ENCODE measurements around the gene RPL36.

Gene RPL36

DNA sequence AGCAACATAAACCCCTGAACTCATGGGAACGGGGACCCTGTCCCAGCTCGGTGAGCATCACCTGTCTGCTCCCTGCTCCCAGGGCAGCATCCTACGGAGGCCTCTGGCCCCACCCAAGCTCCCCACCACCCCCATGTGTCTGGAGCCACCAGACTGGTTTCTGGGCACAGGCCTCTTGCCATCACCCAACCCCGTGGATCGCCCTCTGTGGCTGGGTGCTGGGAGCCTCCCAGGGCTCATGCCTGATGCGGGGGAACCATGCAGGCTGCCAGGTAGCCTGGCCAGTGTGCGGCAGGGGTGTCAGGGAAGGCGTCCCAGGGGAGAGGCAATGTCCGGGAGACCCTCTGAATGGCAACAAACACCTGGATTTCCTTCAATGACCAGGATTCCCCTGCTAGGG lies 12.5 kb upstream of the RPL36 start:
- in situ Hi-C loops (cut with HindIII; ENCODE audit: low pct_unique_long_range_greater_than_20kb, low sequenced_read_pairs) = no loop called here
- no peak for TF ChIP-seq JUND (IDR thresholded peaks at IDR 0.05; ENCODE audit: low read depth)
- DNase-seq (ENCODE audit: low read depth in 1 of 2, low spot score in 1 of 2) = no peak

DNA sequence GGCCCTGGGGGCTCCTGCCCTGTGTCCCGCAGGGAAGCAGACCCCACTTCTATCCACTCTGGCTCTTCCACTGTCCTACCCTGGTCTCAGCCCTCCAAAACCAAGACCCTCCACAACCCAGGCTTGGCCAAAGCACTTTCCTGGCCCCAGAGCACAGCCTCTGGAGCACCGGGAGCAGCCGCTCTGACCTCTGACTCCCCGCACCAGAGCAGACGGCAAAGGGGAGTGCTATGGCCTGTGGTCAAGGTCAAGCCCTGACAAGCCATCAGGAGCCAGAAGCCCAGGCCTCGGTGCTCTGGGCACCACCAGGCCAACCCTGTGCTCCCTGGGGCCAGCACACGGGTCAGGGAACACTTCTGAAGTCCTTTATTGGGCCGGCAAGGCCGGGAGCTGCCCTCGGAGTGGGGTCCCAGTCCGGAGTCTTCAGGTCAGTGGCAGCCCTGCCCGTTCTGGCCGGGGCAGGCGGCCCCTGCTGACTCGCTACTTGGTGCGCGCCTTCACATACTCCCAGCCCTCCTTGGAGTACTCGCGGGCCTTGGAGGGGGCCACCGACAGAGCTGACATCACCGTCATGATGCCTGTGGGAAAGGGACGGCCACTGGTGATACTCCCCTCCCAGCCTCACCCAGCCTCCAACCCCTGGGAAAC lies 11.9 kb upstream of the RPL36 start:
- no peak for TF ChIP-seq JUND (IDR thresholded peaks at IDR 0.05; ENCODE audit: low read depth)
- in situ Hi-C loops (cut with HindIII; ENCODE audit: low pct_unique_long_range_greater_than_20kb, low sequenced_read_pairs) = no loop called here
- DNase-seq (ENCODE audit: low read depth in 1 of 2, low spot score in 1 of 2) = no peak

DNA sequence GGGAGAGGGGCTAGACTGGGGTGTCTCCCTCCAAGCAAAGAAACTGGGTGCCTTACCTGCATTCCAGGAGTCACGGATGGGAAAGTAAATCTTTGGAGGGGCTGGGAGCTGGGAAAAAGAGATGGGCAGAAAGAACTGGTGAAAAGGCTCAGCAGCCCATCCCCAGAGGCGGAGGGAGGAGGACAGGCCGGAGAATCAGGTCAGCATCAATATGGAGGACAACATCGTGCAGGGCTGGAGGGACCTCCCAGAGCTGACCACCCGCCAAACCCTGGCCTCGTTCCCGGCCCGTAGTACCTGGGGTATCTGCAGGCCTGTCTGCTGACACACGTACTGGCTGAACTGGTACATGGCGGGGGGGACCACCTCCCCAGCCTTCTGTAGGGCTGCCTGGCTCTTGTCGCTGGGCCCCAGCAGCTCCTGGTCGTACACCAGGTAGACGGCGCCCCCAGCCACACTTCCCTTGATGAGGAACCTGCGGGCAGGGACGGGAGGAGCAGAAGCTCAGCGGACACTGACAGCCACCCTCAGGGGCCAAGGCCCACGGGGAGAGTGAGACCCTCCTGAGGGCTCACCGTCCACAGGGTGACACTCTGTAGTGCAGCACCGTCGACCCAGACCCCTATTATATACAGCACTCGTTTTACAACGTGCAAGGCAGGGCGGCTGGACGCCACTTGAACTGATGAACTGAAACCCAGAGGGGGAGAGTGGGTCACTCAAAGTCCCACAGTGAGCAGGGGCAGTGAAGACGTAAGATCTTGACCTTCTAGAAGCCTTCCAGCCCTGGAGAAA lies 10.6 kb upstream of the RPL36 start:
- in situ Hi-C loops (cut with HindIII; ENCODE audit: low pct_unique_long_range_greater_than_20kb, low sequenced_read_pairs) = no loop called here
- no peak for DNase-seq (ENCODE audit: low read depth in 1 of 2, low spot score in 1 of 2)
- TF ChIP-seq JUND (IDR thresholded peaks at IDR 0.05; ENCODE audit: low read depth) = no peak

DNA sequence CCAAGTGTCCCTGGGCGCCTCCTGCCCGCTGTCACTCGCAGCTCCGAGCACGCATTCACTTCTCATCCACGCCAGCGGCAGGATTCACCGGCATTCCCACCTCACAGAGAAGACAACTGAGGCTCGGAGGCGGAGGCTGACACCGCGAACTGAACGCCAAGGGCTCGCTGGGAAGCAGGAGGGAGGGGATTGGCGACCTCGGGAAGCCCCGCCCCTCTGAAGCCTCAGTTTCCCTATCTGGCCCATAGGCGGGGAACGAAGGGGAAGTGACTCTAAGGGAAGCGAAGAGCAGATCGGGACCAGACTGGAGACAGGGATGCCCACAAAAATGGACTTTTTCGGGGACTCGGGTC lies 10.0 kb upstream of the RPL36 start:
- in situ Hi-C loops (cut with HindIII; ENCODE audit: low pct_unique_long_range_greater_than_20kb, low sequenced_read_pairs) = no loop called here
- no peak for DNase-seq (ENCODE audit: low read depth in 1 of 2, low spot score in 1 of 2)
- TF ChIP-seq JUND (IDR thresholded peaks at IDR 0.05; ENCODE audit: low read depth) = no peak

DNA sequence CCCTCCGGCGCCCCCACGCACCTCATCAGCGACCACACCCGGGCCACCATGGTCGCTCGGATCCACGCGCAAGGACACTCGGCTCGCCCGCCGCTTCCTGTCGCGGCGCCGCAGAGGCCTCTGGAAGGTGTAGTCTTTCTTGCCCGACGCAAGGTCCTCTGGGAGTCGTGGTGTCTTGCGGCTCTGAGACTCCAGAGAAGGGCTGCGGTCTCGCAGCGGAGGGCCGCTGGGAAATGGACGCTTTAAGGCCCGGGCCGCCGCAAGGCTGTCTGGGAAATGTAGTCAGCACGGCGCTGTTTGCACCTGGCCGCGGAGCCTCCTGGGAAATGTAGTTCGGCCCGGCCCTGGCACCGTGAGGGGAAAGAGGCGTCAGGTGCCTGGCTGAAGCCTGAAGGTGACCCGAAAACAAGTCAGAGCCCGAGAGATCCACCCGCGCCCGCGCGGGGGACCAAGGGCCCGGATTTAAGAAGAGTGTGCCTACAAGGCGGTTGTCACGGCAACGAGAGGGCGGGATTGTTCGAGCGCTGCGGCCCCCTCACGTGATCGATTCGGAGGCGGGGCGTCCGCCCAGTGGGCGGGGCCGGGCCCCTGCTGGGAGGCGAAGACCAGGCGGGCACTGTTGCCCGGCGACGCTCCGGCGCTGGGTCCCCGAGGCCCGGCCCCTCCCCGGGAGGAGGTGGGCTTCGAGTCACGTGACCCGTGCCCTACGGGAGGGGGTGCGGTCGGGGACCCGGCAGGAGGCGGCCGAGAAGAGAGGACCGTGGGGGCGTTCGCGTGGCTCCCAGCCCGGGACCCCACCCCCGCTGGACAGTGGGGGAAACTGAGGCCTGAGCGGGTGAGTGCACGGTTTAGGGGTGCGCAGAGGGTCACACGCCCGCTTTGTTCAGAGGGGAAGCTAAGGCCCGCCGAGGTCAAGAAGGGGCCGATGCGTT lies 9.4 kb upstream of the RPL36 start, which contains the start of the genes HSD11B1L and MICOS13:
HSD11B1L (plus strand) TSS at position 591 of the 932 bp plus-strand sequence. CDS start 3,806 bp downstream, outside the sequence.
MICOS13 (minus strand) TSS at position 80 of the 932 bp plus-strand sequence; CDS start at position 50, 30 bp downstream.
- no peak for TF ChIP-seq JUND (IDR thresholded peaks at IDR 0.05; ENCODE audit: low read depth)
- peak; percentile 82 to 98 for DNase-seq (ENCODE audit: low read depth in 1 of 2, low spot score in 1 of 2)
- in situ Hi-C loops (cut with HindIII; ENCODE audit: low pct_unique_long_range_greater_than_20kb, low sequenced_read_pairs) = no loop called here

DNA sequence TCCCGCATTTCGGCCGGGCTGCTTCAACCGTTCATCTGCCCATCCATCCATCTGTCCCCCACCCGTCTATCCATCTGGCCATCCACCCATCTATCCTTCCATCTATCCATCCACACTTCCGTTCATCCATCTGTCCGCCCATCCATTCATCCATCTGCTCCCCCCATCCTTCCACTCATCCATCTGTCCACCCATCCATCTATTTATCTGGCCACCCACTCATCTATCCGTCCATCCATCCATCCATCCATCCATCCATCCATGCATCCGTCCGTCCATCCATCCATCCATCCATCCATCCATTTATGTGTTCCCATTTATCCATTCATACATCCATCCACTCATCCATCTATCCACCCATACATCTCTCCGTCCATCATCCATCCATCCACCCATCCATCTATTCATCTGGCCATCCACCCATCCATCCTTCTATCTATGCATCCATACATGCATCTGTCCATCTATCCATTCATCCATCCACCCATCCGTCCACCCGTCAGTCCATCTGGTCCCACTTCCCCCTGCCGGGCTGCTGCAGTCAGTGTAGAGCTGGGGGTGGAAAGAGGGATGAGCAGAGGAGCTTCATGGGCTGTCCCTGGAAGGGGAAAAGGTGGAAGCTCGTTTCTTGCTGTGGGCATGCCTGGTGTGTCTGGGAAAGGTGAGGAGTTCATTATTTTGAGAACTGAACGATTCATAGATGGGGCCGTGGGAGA lies 8.5 kb upstream of the RPL36 start:
- in situ Hi-C loops (cut with HindIII; ENCODE audit: low pct_unique_long_range_greater_than_20kb, low sequenced_read_pairs) = no loop called here

DNA sequence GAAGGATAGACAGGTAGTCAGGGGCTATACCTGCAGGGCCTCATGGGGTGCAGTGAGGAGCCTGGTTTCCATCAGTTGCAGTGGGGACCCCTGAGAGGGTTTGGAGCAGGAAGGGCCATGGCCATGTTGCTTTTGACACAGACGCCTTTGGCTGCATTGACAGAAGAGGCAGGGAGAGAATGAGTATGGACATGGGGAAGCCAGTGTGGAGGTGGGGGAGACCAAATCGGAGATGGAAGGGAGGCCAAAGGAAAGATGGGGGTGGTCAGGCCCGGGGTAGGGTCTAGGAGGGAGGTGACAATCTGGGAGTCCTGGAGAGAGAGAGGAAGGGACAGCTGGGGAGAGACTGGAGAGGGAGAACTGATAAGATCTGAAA lies 8.0 kb upstream of the RPL36 start:
- in situ Hi-C loops (cut with HindIII; ENCODE audit: low pct_unique_long_range_greater_than_20kb, low sequenced_read_pairs) = no loop called here
- DNase-seq (ENCODE audit: low read depth in 1 of 2, low spot score in 1 of 2) = no peak
- TF ChIP-seq JUND (IDR thresholded peaks at IDR 0.05; ENCODE audit: low read depth) = no peak

More for the DNA sequence above, 8.5 kb upstream of the RPL36 start:
- no peak for DNase-seq (ENCODE audit: low read depth in 1 of 2, low spot score in 1 of 2)
- TF ChIP-seq JUND (IDR thresholded peaks at IDR 0.05; ENCODE audit: low read depth) = no peak

DNA sequence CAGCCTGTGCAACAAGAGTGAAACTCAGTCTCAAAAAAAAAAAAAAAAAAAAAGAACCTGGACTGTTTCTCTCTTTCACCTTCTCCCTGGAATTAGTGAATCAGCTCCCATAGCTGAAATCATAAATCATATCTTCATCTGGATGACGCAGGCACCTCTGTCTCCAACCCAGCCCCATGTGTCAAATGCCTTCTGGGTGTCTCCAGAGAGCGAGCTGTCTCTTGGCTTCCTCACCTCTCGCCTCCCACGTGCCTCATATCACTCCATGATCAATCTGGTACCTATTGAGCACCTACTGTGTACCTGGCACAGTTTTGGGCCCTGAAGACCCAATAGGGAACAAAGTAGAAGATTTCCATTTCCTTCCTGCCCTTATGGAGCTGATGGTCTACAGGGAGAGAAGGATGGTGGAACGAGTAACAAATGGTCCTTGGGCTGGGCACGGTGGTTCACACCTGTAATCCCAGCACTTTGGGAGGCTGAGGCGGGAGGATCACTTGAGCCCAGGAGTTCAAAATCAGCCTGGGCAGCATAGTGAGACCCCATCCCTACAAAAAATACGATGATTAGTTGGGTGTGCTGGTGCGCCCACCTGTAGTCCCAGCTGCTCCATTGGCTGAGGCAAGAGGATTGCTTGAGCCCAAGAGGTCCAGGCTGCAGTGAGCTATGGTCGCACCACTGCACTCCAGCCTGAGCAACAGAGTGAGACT lies 6.8 kb upstream of the RPL36 start:
- DNase-seq (ENCODE audit: low read depth in 1 of 2, low spot score in 1 of 2) = no peak
- in situ Hi-C loops (cut with HindIII; ENCODE audit: low pct_unique_long_range_greater_than_20kb, low sequenced_read_pairs) = no loop called here
- no peak for TF ChIP-seq JUND (IDR thresholded peaks at IDR 0.05; ENCODE audit: low read depth)

DNA sequence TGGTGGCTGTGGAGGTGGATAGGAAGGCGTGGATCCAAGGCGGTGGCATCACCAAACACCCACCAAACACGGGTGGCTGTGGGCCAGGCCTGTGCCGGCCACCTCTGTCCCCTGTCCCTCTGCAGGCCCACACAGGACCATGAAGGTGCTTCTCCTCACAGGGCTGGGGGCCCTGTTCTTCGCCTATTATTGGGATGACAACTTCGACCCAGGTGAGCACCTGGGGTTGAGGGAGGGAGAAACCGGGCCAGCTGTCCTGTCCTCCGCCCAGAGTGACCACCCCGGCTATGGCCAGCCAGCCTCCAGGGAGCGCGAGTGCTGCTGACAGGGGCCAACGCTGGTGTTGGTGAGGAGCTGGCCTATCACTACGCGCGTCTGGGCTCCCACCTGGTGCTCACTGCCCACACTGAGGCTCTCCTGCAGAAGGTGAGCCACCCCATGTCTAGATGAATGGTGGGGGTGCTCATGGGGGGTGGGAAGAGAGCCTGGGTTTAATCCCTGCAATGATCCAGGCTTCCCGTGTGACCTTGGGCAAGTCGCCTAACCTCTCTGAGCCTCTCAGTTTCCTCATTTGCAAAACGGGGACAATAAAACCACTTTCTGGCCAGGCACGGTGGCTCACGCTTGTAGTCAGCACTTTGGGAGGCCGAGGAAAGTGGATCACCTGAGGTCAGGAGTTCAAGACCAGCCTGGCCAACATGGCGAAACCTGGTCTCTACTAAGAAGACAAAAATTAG lies 5.2 kb upstream of the RPL36 start:
- in situ Hi-C loops (cut with HindIII; ENCODE audit: low pct_unique_long_range_greater_than_20kb, low sequenced_read_pairs) = no loop called here
- no peak for TF ChIP-seq JUND (IDR thresholded peaks at IDR 0.05; ENCODE audit: low read depth)
- DNase-seq (ENCODE audit: low read depth in 1 of 2, low spot score in 1 of 2) = no peak

DNA sequence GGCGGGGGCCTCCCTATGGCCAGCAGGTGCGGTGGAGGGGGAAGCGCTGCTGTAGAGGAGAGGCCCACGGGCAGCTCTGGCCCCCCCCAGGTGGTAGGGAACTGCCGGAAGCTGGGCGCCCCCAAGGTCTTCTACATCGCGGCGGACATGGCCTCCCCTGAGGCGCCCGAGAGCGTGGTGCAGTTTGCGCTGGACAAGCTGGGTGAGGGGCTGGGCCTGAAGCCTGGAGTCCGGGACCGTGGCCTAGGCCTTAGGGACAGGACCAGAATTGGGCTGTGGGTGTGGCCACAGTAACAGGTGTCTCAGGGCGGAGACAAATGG lies 3.8 kb upstream of the RPL36 start:
- TF ChIP-seq JUND (IDR thresholded peaks at IDR 0.05; ENCODE audit: low read depth) = no peak
- in situ Hi-C loops (cut with HindIII; ENCODE audit: low pct_unique_long_range_greater_than_20kb, low sequenced_read_pairs) = no loop called here
- DNase-seq (ENCODE audit: low read depth in 1 of 2, low spot score in 1 of 2) = no peak

All from T47D (cell line).